AML-193 (cell line): ENCODE measurements around the gene GLRX3.

Experiments
- DNase-seq, 2 experiments: peaks; one replicate each; lab custom pipeline; 2025; lab: John Stamatoyannopoulos, UW

The GLRX3 gene

GRCh38 chr10:130208807-130209206 is 72.6 kb downstream of the GLRX3 start:
- no peak for DNase-seq

GRCh38 chr10:130212746-130213145 is 76.6 kb downstream of the GLRX3 start:
- no peak for DNase-seq

GRCh38 chr10:130213286-130214080 is 77.3 kb downstream of the GLRX3 start:
- no peak for DNase-seq

DNA sequence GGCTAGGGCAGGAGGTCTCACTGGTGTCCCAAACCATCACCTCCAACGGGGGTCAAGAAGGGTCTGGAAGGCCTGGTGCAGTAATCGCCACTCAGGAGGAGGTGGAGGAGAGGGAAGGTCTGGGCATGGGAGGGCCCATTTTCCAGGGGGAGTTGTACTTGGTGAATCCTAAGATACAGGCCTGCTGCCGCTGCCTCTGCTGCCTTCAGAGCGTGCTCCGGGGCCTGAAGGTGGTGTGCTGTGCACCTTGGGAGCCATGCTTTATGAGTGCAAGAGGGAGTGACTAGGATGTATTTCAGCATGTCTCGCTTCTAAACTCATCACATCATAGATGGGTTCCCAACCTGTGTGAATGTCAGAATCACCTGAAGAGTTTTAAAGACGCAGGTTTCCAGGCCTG is 78.2 kb downstream of the GLRX3 start:
- DNase-seq: no peak

DNA sequence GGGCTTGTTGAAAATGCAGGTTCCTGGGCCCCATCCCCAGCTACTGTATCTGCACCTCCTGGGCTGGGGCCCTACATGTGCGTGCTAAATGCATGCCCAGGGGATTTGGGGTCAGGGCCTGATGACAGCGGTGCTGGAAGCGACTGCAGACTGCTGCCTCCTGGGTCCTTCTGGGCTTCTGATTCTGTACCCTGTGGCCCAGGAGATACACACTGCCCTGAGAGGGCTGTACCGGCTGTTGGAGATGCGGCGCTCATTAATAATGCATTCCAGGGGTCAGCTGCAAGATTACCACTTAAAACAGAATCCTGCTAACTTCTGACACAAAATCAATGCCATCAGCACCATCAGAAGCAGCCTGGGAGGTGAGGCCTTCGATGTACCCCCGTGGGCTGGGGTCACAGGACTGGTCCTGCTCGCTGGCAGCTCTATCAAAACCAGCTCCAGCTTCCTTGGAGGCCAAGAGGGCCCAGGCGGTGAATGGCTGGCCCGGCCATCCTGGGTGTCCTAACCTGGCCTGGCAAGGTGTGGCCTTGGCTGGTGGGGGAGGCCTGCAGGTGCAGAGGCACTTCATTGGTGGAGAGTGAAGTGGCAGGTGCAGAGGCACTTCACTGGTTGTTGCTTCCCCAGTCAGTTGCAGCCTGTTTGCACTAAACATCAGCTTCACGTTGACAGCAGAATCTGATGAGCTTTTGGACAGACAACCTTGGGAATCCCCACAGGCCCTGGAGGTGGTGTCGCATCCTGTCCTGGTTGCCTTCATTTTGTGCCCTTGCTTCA is 79.2 kb downstream of the GLRX3 start:
- no peak for DNase-seq

DNA sequence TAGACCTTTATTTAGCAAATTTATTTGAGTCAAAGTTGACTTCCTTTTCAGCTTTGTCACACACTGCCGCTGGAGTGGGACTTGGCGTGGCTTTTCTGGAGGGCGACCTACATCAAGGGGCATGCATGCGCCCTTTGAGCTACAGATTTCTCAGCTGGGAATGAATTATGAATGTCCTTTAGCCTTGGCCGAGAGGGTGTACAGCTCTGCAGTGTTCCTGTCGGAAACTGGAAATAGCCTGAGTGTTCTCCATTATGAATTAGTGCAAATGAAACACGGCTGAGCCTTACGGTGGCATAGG is 79.7 kb downstream of the GLRX3 start:
- DNase-seq: no peak

DNA sequence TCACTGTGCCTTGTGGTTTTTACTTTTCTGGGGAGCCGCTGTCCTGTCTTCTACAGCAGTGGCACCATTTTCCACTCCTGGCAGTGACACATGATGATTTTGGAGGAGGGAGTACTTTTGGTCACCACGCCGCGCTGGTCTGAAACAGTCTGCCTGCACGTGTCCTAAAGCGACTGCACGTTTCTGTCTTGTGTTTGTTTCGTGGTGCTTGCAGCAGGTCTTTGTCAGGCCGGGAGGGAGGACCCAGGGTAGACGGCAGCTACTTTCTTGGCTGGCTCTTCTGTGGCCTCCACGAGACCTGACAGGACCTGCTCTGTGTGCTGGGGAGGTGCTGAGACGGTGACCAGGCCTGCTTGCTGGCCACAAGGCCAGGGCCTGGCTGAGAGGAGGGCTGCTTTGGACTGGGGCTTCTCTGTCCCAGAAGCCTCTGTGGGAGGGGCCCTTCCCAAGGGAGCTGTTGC is 82.0 kb downstream of the GLRX3 start:
- DNase-seq: no peak

GRCh38 chr10:130218936-130219335 is 82.7 kb downstream of the GLRX3 start:
- no peak for DNase-seq

DNA sequence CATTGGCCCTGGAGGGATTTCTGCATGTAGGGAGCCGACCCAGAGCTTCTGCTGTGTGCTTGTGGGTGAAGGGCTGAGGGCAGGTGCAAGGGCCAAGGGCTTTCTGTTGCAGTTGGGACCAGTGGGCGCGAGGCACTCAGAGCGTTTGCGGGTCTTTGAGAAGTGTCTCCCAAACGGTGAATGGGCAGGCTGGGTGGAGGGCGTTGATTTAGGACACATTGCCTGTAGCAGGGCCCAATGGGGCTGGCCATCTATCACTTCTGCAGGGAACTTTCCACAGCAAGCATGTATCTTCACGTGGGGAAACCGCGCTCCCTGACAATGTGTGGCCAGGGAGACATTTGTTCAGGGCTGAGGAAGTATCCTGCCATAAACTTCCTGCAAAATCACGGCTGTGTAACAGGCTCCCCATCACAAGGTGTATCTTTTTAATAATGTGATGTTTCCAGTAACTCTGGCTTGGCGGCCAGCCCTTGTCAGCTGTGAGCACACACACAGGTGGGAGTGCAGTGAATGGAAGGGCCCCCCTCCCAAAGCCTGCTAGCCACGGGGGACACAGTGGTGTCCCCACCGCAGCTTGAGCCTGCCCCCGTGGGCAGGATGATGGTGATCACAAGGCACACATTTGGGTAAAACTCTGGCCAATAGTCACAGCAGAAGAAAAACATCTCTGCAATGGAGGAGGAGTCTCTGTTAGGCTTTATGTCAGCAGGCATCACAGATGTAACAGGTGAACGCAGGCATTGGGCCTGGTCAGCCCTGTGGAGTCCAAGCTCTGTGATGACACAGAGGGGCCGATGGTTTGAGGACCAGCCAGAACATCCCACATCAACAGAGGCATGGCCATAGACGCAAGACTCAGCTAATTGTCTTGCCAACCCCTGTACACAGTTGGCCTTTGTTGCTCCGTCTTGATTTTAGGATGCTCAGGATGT is 84.3 kb downstream of the GLRX3 start:
- no peak for DNase-seq

GRCh38 chr10:130221456-130222375 is 85.5 kb downstream of the GLRX3 start:
- no peak for DNase-seq

GRCh38 chr10:130222381-130222780 is 86.2 kb downstream of the GLRX3 start:
- DNase-seq: no peak

- DNase-seq: no peak
These were observed 88.0 kb downstream of the GLRX3 start for GRCh38 chr10:130224228-130224627.

GRCh38 chr10:130226012-130226411 is 89.8 kb downstream of the GLRX3 start:
- no peak for DNase-seq

DNA sequence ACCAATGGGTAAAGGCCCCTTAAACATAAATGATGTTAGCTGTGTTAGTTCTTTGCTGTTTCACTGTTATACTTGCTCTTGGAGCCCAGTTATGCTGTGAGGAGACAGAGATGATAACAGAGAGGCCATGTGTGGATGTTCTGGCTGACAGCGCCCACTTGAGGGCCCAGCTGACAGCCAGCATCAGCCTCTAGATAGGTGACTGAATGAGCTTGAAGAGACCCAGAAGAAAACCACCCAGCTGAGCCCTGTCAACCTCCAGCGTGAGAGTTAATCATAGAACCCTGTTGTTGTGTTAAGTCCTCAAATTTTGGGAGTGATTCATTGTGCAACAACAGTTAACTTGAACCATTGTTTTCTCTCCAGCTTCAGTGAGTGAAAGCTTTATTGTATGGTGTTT is 91.7 kb downstream of the GLRX3 start:
- no peak for DNase-seq
